H9 (cell line): Measurements from ENCODE around the gene FAM114A1. TPM values are rescaled to one million over a fixed set of nuclear protein-coding genes. Genes with fewer than 3 reads are reported as not detected.

Experiments
- DNase-seq: peaks from one replicate; pipeline ENCODE4 v3.0.0-alpha.2; 2017
- H2AFZ ChIP-seq: one replicate; pipeline ENCODE4 v1.6.1; 2013; ENCODE audit warnings: mild to moderate bottlenecking, low read length, control low read depth, moderate library complexity
- H2AK5ac ChIP-seq: 2 replicates; pipeline ENCODE4 v1.6.1; 2013; ENCODE audit warnings: low read length, control low read depth, mixed read lengths; ENCODE audit not compliant: insufficient read length
- H2BK120ac ChIP-seq: one replicate; pipeline ENCODE4 v1.6.1; 2013; ENCODE audit warnings: low read depth, mild to moderate bottlenecking, low read length, control low read depth, inconsistent platforms; ENCODE audit not compliant: poor library complexity, severe bottlenecking
- H2BK12ac ChIP-seq: 2 replicates; pipeline ENCODE4 v1.6.1; 2013; ENCODE audit warnings: low read length, control low read depth, mixed read lengths, low read depth; ENCODE audit not compliant: insufficient read length
- H2BK15ac ChIP-seq: 2 replicates; pipeline ENCODE4 v1.6.1; 2013; ENCODE audit warnings: low read depth, low read length, control low read depth
- H2BK20ac ChIP-seq: one replicate; pipeline ENCODE4 v1.6.1; 2013; ENCODE audit warnings: low read depth, mild to moderate bottlenecking, low read length, control low read depth, inconsistent platforms; ENCODE audit not compliant: poor library complexity, severe bottlenecking
- H2BK5ac ChIP-seq: 2 replicates; pipeline ENCODE4 v1.6.1; 2013; ENCODE audit warnings: low read length, control low read depth, mixed read lengths; ENCODE audit not compliant: insufficient read length
- H3K14ac ChIP-seq: 2 replicates; pipeline ENCODE4 v1.6.1; 2013; ENCODE audit warnings: low read length, control low read depth; ENCODE audit not compliant: insufficient read depth
- H3K18ac ChIP-seq: 2 replicates; pipeline ENCODE4 v1.6.1; 2013; ENCODE audit warnings: low read depth, mild to moderate bottlenecking, mixed read lengths, low read length, control low read depth; ENCODE audit not compliant: insufficient read length
- H3K23ac ChIP-seq: 2 replicates; pipeline ENCODE4 v1.6.1; 2013; ENCODE audit warnings: low read length, control low read depth, mixed read lengths, low read depth; ENCODE audit not compliant: insufficient read length
- H3K23me2 ChIP-seq: 2 replicates; pipeline ENCODE4 v1.6.1; 2013; ENCODE audit warnings: low read depth, mild to moderate bottlenecking, mixed read lengths, low read length, control low read depth; ENCODE audit not compliant: insufficient read length, poor library complexity, severe bottlenecking
- H3K27ac ChIP-seq: 2 replicates; pipeline ENCODE4 v1.5.1; 2013; ENCODE audit warnings: low read length, control low read depth, mixed read lengths, low read depth; ENCODE audit not compliant: insufficient read length
- H3K27me3 ChIP-seq: 2 replicates; pipeline ENCODE4 v1.6.1; 2013; ENCODE audit warnings: low read length, control low read depth, inconsistent platforms; ENCODE audit not compliant: insufficient read depth
- H3K4ac ChIP-seq: 2 replicates; pipeline ENCODE4 v1.6.1; 2013; ENCODE audit warnings: low read depth, mild to moderate bottlenecking, control low read depth, inconsistent platforms, low read length, moderate library complexity
- H3K4me1 ChIP-seq: 2 replicates; pipeline ENCODE4 v1.6.1; 2013; ENCODE audit warnings: low read length, control low read depth, inconsistent platforms; ENCODE audit not compliant: insufficient read depth
- H3K4me2 ChIP-seq: 2 replicates; pipeline ENCODE4 v1.6.1; 2013; ENCODE audit warnings: low read length, control low read depth, mixed read lengths; ENCODE audit not compliant: insufficient read length, insufficient read depth
- H3K56ac ChIP-seq: 2 replicates; pipeline ENCODE4 v1.6.1; 2013; ENCODE audit warnings: low read depth, mild to moderate bottlenecking, mixed read lengths, low read length, control low read depth; ENCODE audit not compliant: insufficient read length
- H3K79me1 ChIP-seq: 2 replicates; pipeline ENCODE4 v1.6.1; 2013; ENCODE audit warnings: low read depth, mild to moderate bottlenecking, moderate library complexity, low read length, control low read depth, inconsistent platforms; ENCODE audit not compliant: insufficient read depth, poor library complexity, severe bottlenecking
- H3K79me2 ChIP-seq: 2 replicates; pipeline ENCODE4 v1.6.1; 2013; ENCODE audit warnings: low read length, control low read depth, inconsistent platforms; ENCODE audit not compliant: insufficient read depth
- H3K9ac ChIP-seq: 2 replicates; pipeline ENCODE4 v1.6.1; 2013; ENCODE audit warnings: low read length, control low read depth, mixed read lengths; ENCODE audit not compliant: insufficient read length; ENCODE audit errors: extremely low read depth
- H3K9me3 ChIP-seq: one replicate; pipeline ENCODE4 v1.6.1; 2013; ENCODE audit warnings: low read depth, low read length, inconsistent platforms; ENCODE audit not compliant: control insufficient read depth
- H3T11ph ChIP-seq: one replicate; pipeline ENCODE4 v1.6.1; 2013; ENCODE audit warnings: mild to moderate bottlenecking, low read length, control low read depth, inconsistent platforms
- H4K20me1 ChIP-seq: one replicate; pipeline ENCODE4 v1.6.1; 2013; ENCODE audit not compliant: control insufficient read depth, insufficient read length, insufficient read depth
- H4K5ac ChIP-seq: 2 replicates; pipeline ENCODE4 v1.6.1; 2013; ENCODE audit warnings: low read depth, mild to moderate bottlenecking, mixed read lengths, low read length, control low read depth; ENCODE audit not compliant: insufficient read length
- H4K8ac ChIP-seq: replicated peaks from 2 replicates; pipeline ENCODE4 v1.6.1; 2013; ENCODE audit warnings: low read length, control low read depth, mixed read lengths, low read depth; ENCODE audit not compliant: insufficient read length
- H4K91ac ChIP-seq: 2 replicates; pipeline ENCODE4 v1.6.1; 2013; ENCODE audit warnings: low read depth, mild to moderate bottlenecking, moderate library complexity, mixed read lengths, low read length, control low read depth; ENCODE audit not compliant: insufficient read length
- H3K27ac Mint-ChIP-seq, 3 experiments: 2 replicates in 2 of 3; 3 replicates in 1 of 3; pipeline ENCODE4 v1.8.0; 2020 to 2021; ENCODE audit warnings: mixed read lengths in 3 of 3, mild to moderate bottlenecking in 1 of 3, moderate library complexity in 1 of 3
- H3K27me3 Mint-ChIP-seq: 2 replicates; pipeline ENCODE4 v1.8.0; 2021; ENCODE audit warnings: low read depth, mild to moderate bottlenecking, moderate library complexity, mixed read lengths
- H3K36me3 Mint-ChIP-seq, 3 experiments: 2 replicates in 2 of 3; 3 replicates in 1 of 3; pipeline ENCODE4 v1.8.0; 2020 to 2021; ENCODE audit warnings: low read depth in 3 of 3, mixed read lengths in 3 of 3; ENCODE audit not compliant: insufficient read depth in 1 of 3
- H3K4me1 Mint-ChIP-seq, 2 experiments: 2 replicates each; pipeline ENCODE4 v1.8.0; 2020; ENCODE audit warnings: mixed read lengths in 2 of 2
- H3K4me3 Mint-ChIP-seq, 2 experiments: 2 replicates in 1 of 2; 3 replicates in 1 of 2; pipeline ENCODE4 v1.8.0; 2020 to 2021; ENCODE audit warnings: mild to moderate bottlenecking in 2 of 2, mixed read lengths in 2 of 2, moderate library complexity in 1 of 2
- H3K9me3 Mint-ChIP-seq, 2 experiments: 2 replicates in 1 of 2; 3 replicates in 1 of 2; pipeline ENCODE4 v1.8.0; 2020; ENCODE audit warnings: mild to moderate bottlenecking in 2 of 2, mixed read lengths in 2 of 2, moderate library complexity in 1 of 2
- whole genome bisulfite sequencing: extraction: QIAGEN DNeasy Blood & Tissue Kit; methylation state at CpG from one replicate; pipeline ENCODE4 v1.1.7; 2013; ENCODE audit warnings: missing lambda C conversion rate, low lambda C conversion rate, mixed read lengths; ENCODE audit not compliant: insufficient read length; ENCODE audit errors: extremely low coverage; 5-methylcytosine and 5-hydroxymethylcytosine counted together
- total RNA-seq: library from RNA; stranded (reverse); gene quantifications from 2 replicates; pipeline ENCODE4 v1.2.1, GENCODE V29; 2021
- TF ChIP-seq, protein P1 (sequence below): fragments of 200-600 bp; sonication (generic); conservative IDR thresholded peaks from 3 replicates; pipeline ENCODE4 v1.8.0; 2021; ENCODE audit warnings: antibody characterized with exemption, mild to moderate bottlenecking

FAM114A1 gene
- total RNA-seq, 1 experiment from 2014 or later = 9.9 TPM

DNA sequence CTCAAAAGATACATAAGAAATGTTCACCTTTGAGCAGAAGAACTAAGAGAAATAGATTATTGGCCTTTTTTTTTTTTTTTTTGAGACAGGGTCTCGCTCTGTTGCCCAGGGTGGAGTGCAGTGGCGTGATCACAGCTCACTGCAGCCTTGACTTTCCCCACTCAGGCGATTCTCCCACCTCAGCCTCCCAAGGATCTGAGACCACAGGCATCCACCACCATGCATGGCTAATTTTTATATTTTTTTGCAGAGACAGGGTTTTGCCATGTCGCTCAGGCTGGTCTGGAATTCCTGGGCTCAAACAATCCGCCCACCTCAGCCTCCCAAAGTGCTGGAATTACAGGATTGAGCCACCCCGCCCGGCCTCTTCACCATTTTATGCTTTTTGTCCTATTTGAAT lies 8.1 kb upstream of the FAM114A1 start:
- Histone ChIP-seq H3K14ac (no peak overlapping the region), H2BK5ac (no peak overlapping the region), H3K56ac (no peak overlapping the region), H3T11ph (no peak overlapping the region), H2AK5ac (no peak overlapping the region), H3K4me1 (no peaks in the 10 kb centered on the region; the same call in 1 of the 2 replicates), H3K23me2 (no peaks in the 10 kb centered on the region), H3K23ac (no peak overlapping the region), H4K20me1 (no peaks in the 10 kb centered on the region), H4K5ac (no peak overlapping the region), H3K27ac (no peak overlapping the region), H3K9me3 (no peaks in the 10 kb centered on the region), H3K79me2 (no peaks in the 10 kb centered on the region), H3K9ac (no peak overlapping the region), H3K4ac (no peak overlapping the region), H2AFZ (no peak overlapping the region), H2BK15ac (no peak overlapping the region), H2BK20ac (no peak overlapping the region), H2BK12ac (no peak overlapping the region), H2BK120ac (no peak overlapping the region), H3K4me2 (no peak overlapping the region), H4K8ac (no peak overlapping the region), H4K91ac (no peak overlapping the region), H3K79me1 (no peaks in the 10 kb centered on the region), H3K18ac (no peak overlapping the region), H3K27me3 (no peaks in the 10 kb centered on the region)
- no peak for DNase-seq
- Mint-ChIP-seq H3K27me3 (peaks cover 2% of the 10 kb centered on the region; the same call in 1 of the 2 replicates), H3K9me3 (no peaks in the 10 kb centered on the region), H3K27ac (no peak overlapping the region), H3K4me1 (peaks cover 16 to 19% of the 10 kb centered on the region in 2 experiments; a peak in 3 of 4 replicates), H3K4me3 (no peak overlapping the region), H3K36me3 (no peaks in the 10 kb centered on the region)
- TF ChIP-seq, protein P1, sequence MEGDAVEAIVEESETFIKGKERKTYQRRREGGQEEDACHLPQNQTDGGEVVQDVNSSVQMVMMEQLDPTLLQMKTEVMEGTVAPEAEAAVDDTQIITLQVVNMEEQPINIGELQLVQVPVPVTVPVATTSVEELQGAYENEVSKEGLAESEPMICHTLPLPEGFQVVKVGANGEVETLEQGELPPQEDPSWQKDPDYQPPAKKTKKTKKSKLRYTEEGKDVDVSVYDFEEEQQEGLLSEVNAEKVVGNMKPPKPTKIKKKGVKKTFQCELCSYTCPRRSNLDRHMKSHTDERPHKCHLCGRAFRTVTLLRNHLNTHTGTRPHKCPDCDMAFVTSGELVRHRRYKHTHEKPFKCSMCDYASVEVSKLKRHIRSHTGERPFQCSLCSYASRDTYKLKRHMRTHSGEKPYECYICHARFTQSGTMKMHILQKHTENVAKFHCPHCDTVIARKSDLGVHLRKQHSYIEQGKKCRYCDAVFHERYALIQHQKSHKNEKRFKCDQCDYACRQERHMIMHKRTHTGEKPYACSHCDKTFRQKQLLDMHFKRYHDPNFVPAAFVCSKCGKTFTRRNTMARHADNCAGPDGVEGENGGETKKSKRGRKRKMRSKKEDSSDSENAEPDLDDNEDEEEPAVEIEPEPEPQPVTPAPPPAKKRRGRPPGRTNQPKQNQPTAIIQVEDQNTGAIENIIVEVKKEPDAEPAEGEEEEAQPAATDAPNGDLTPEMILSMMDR = no peak
- WGBS = no CpG with 5 or more reads among the region's 7 CpGs
